K562 (cell line): ENCODE measurements around the gene MTA2. TPM values are rescaled to one million over a fixed set of nuclear protein-coding genes. Genes with fewer than 3 reads are reported as not detected.

Experiments
- ARNT ChIP-seq, 2 experiments: fragments of 450-650 bp; IDR thresholded peaks; 2 replicates each; pipeline ENCODE4 v1.6.1; 2016; ENCODE audit warnings: mild to moderate bottlenecking in 1 of 2
- CBFB ChIP-seq: sonication (generic); formaldehyde crosslinking; IDR thresholded peaks from 2 replicates; pipeline ENCODE4 v1.4.0; 2020; ENCODE audit warnings: mild to moderate bottlenecking, missing genetic modification reagents
- CBX1 ChIP-seq: sonication (generic); IDR thresholded peaks from 2 replicates; pipeline ENCODE4 v1.6.1; 2016; ENCODE audit warnings: antibody characterized with exemption, low read depth, mild to moderate bottlenecking
- FOXP1 ChIP-seq: sonication (generic); formaldehyde crosslinking; IDR thresholded peaks from 2 replicates; pipeline ENCODE4 v1.8.0; 2022; ENCODE audit warnings: mild to moderate bottlenecking, missing genetic modification reagents
- HIVEP1 ChIP-seq: fragments of 250-450 bp; sonication (Bioruptor Pico); IDR thresholded peaks from 2 replicates; pipeline ENCODE4 v1.4.0; 2020; ENCODE audit warnings: mild to moderate bottlenecking
- HOXB6 ChIP-seq: fragments of 250-450 bp; sonication (Bioruptor Pico); IDR thresholded peaks from 2 replicates; pipeline ENCODE4 v1.5.1; 2022; ENCODE audit warnings: mild to moderate bottlenecking, borderline replicate concordance
- IFI16 ChIP-seq: fragments of 250-450 bp; sonication (Bioruptor Pico); IDR thresholded peaks from 2 replicates; pipeline ENCODE4 v2.1.2; 2022; ENCODE audit warnings: mild to moderate bottlenecking, inconsistent platforms
- MCM2 ChIP-seq: fragments of 450-650 bp; IDR thresholded peaks from 2 replicates; pipeline ENCODE4 v1.6.1; 2017; ENCODE audit warnings: low read depth, mild to moderate bottlenecking
- POLR2H ChIP-seq: IDR thresholded peaks from 2 replicates; pipeline ENCODE4 v1.6.1; 2016; ENCODE audit warnings: missing genetic modification characterization, low read depth, mild to moderate bottlenecking, control low read depth, missing compliant biosample characterization, moderate library complexity
- POLR3G ChIP-seq: IDR thresholded peaks from 2 replicates; pipeline ENCODE4 v1.6.1; 2011; ENCODE audit not compliant: insufficient read length, insufficient replicate concordance; ENCODE audit errors: extremely low read depth
- RBM25 ChIP-seq: fragments of 200-400 bp; formaldehyde crosslinking; IDR thresholded peaks from 2 replicates; pipeline ENCODE4 v1.6.1; 2018; ENCODE audit warnings: low read length, low read depth, moderate library complexity; ENCODE audit not compliant: severe bottlenecking
- RUNX1 ChIP-seq: sonication (generic); IDR thresholded peaks from 2 replicates; pipeline ENCODE4 v1.6.1; 2016; ENCODE audit warnings: antibody characterized with exemption, low read depth
- ZKSCAN1 ChIP-seq: fragments of 150-350 bp; IDR thresholded peaks from 2 replicates; pipeline ENCODE4 v1.6.1; 2016; ENCODE audit warnings: low read depth, low read length
- ZNF24 ChIP-seq: fragments of 450-650 bp; IDR thresholded peaks from 2 replicates; pipeline ENCODE4 v1.6.1; 2016
- ZNF398 ChIP-seq: fragments of 250-450 bp; sonication (Bioruptor Pico); IDR thresholded peaks from 2 replicates; pipeline ENCODE4 v1.8.0; 2021; ENCODE audit warnings: moderate library complexity, mild to moderate bottlenecking, inconsistent platforms
- ZNF785 ChIP-seq: fragments of 250-450 bp; sonication (Bioruptor Pico); IDR thresholded peaks from 2 replicates; pipeline ENCODE4 v1.4.0; 2020; ENCODE audit warnings: mild to moderate bottlenecking
- polyA plus RNA-seq, 8 experiments: library from polyadenylated mRNA; depleted of rRNA in 4 of 8; stranded (reverse) in 5 of 8; unstranded in 3 of 8; fragments of >200 nt; fragmentation: Nextera tagmentation in 2 of 8; fragmentation: Illumina TruSeq in 1 of 8; extraction: Ambion mirVana in 2 of 8; extraction: Trizol in 1 of 8; gene quantifications; 2 replicates each; pipeline versions ENCODE4 v1.2.1 to v1.2.3, GENCODE V29; 2011 to 2014; ENCODE audit warnings: inconsistent platforms in 1 of 8, missing spikeins in 1 of 8
- total RNA-seq, 7 experiments: library from RNA; depleted of rRNA in 6 of 7; stranded (reverse); fragments of >200 nt in 6 of 7; fragmentation: Illumina TruSeq in 2 of 7; extraction: Trizol in 2 of 7; gene quantifications; 2 replicates each; pipeline versions ENCODE4 v1.2.1 to v1.2.3, GENCODE V29; 2011 to 2021; ENCODE audit warnings: low replicate concordance in 1 of 7
- TF ChIP-seq, protein P1 (sequence below): fragments of 450-650 bp; IDR thresholded peaks from 2 replicates; pipeline ENCODE4 v1.6.1; 2016
- TF ChIP-seq, protein P2 (sequence below), 2 experiments: IDR thresholded peaks; 2 replicates each; pipeline ENCODE4 v1.6.1; 2011; ENCODE audit warnings: borderline replicate concordance in 1 of 2, control low read depth in 1 of 2, low read depth in 1 of 2, low read length in 1 of 2, mild to moderate bottlenecking in 1 of 2, mixed read lengths in 1 of 2, moderate library complexity in 1 of 2; ENCODE audit not compliant: insufficient read depth in 1 of 2, insufficient read length in 1 of 2, poor library complexity in 1 of 2, severe bottlenecking in 1 of 2; ENCODE audit errors: extremely low read depth in 1 of 2
- TF ChIP-seq, protein P3 (sequence below): sonication (generic); formaldehyde crosslinking; IDR thresholded peaks from 2 replicates; pipeline ENCODE4 v1.8.0; 2023; ENCODE audit warnings: missing genetic modification reagents, mild to moderate bottlenecking, borderline replicate concordance

The MTA2 gene
- total and polyA plus RNA-seq, 9 of the 15 experiments (the other 6 are each of a cell fraction or from before 2014, with no cell fraction given): 6.2 to 220 (median 172) TPM

- TF ChIP-seq RBM25: no peak
- TF ChIP-seq FOXP1 (CRISPR knock-in tag): peak; percentile 92
- TF ChIP-seq CBX1: no peak
- no peak for TF ChIP-seq POLR2H (tag)
- TF ChIP-seq ZKSCAN1: no peak
- TF ChIP-seq HIVEP1 (CRISPR knock-in tag): no peak
- 0 out of 4 replicates have a peak, but pooled peaks have one; percentile 59 to 86 for TF ChIP-seq ARNT (IDR thresholded peaks at IDR 0.05)
- TF ChIP-seq, protein P1, sequence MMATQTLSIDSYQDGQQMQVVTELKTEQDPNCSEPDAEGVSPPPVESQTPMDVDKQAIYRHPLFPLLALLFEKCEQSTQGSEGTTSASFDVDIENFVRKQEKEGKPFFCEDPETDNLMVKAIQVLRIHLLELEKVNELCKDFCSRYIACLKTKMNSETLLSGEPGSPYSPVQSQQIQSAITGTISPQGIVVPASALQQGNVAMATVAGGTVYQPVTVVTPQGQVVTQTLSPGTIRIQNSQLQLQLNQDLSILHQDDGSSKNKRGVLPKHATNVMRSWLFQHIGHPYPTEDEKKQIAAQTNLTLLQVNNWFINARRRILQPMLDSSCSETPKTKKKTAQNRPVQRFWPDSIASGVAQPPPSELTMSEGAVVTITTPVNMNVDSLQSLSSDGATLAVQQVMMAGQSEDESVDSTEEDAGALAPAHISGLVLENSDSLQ: peak; percentile 77
- no peak for TF ChIP-seq CBFB (CRISPR knock-in tag)
- TF ChIP-seq RUNX1: no peak
- TF ChIP-seq, protein P2, sequence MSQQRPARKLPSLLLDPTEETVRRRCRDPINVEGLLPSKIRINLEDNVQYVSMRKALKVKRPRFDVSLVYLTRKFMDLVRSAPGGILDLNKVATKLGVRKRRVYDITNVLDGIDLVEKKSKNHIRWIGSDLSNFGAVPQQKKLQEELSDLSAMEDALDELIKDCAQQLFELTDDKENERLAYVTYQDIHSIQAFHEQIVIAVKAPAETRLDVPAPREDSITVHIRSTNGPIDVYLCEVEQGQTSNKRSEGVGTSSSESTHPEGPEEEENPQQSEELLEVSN (IDR thresholded peaks at IDR 0.05; ENCODE audit: borderline replicate concordance in 1 of 2, extremely low read depth in 1 of 2, insufficient read depth in 1 of 2, insufficient read length in 1 of 2, low read depth in 1 of 2, low read length in 1 of 2, poor library complexity in 1 of 2, severe bottlenecking in 1 of 2): peak; percentile 32 to 41
- TF ChIP-seq, protein P3, sequence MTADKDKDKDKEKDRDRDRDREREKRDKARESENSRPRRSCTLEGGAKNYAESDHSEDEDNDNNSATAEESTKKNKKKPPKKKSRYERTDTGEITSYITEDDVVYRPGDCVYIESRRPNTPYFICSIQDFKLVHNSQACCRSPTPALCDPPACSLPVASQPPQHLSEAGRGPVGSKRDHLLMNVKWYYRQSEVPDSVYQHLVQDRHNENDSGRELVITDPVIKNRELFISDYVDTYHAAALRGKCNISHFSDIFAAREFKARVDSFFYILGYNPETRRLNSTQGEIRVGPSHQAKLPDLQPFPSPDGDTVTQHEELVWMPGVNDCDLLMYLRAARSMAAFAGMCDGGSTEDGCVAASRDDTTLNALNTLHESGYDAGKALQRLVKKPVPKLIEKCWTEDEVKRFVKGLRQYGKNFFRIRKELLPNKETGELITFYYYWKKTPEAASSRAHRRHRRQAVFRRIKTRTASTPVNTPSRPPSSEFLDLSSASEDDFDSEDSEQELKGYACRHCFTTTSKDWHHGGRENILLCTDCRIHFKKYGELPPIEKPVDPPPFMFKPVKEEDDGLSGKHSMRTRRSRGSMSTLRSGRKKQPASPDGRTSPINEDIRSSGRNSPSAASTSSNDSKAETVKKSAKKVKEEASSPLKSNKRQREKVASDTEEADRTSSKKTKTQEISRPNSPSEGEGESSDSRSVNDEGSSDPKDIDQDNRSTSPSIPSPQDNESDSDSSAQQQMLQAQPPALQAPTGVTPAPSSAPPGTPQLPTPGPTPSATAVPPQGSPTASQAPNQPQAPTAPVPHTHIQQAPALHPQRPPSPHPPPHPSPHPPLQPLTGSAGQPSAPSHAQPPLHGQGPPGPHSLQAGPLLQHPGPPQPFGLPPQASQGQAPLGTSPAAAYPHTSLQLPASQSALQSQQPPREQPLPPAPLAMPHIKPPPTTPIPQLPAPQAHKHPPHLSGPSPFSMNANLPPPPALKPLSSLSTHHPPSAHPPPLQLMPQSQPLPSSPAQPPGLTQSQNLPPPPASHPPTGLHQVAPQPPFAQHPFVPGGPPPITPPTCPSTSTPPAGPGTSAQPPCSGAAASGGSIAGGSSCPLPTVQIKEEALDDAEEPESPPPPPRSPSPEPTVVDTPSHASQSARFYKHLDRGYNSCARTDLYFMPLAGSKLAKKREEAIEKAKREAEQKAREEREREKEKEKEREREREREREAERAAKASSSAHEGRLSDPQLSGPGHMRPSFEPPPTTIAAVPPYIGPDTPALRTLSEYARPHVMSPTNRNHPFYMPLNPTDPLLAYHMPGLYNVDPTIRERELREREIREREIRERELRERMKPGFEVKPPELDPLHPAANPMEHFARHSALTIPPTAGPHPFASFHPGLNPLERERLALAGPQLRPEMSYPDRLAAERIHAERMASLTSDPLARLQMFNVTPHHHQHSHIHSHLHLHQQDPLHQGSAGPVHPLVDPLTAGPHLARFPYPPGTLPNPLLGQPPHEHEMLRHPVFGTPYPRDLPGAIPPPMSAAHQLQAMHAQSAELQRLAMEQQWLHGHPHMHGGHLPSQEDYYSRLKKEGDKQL (CRISPR knock-in tag): no peak
- TF ChIP-seq ZNF785 (CRISPR knock-in tag): no peak
- no peak for TF ChIP-seq MCM2
- no peak for TF ChIP-seq POLR3G
- no peak for TF ChIP-seq ZNF398 (CRISPR knock-in tag)
- no peak; the same call in 1 of the 2 replicates for TF ChIP-seq HOXB6 (CRISPR knock-in tag)
- no peak for TF ChIP-seq ZNF24
- no peak for TF ChIP-seq IFI16 (CRISPR knock-in tag)
These were observed 48.4 kb downstream of the MTA2 start (continued) for GRCh38 chr11:62553080-62553838.
